HFF-Myc (cell line): ENCODE results near the gene TRIM31.
A peak's percentile ranks its signal among the peaks of the same experiment; 100 is the strongest.

Source experiments
- DNase-seq: peaks from one replicate; pipeline ENCODE4 v3.0.0-alpha.2; 2011; ENCODE audit warnings: low read depth; ENCODE audit errors: extremely low read depth
- H3K4me3 ChIP-seq: replicated peaks from 2 replicates; pipeline ENCODE4 v1.5.1; 2011; ENCODE audit warnings: low read depth, mild to moderate bottlenecking, control low read depth, low read length
- CTCF ChIP-seq: IDR thresholded peaks from 2 replicates; pipeline ENCODE4 v1.5.1; 2012; ENCODE audit warnings: mild to moderate bottlenecking, low read depth, low read length, control low read depth; ENCODE audit errors: missing control alignments

Gene TRIM31

GRCh38 chr6:30136570-30137286 is 23.8 kb upstream of the TRIM31 start:
- DNase-seq = no peak
- no peak overlapping the region for H3K4me3 ChIP-seq
- no peak for TF ChIP-seq CTCF

- TF ChIP-seq CTCF = no peak
- no peak within 1 kb of the TSS for H3K4me3 ChIP-seq
- no peak for DNase-seq
These were observed 22.9 kb upstream of the TRIM31 start, which contains the start of gene TRIM40 for GRCh38 chr6:30135757-30136156. Gene TRIM40, plus strand, starts transcription at chr6:30136140. Its CDS starts 897 bp downstream, at chr6:30137037.

GRCh38 chr6:30135147-30135546 is 22.3 kb upstream of the TRIM31 start:
- DNase-seq = no peak
- H3K4me3 ChIP-seq = no peak overlapping the region
- no peak for TF ChIP-seq CTCF

- H3K4me3 ChIP-seq = no peak overlapping the region
- TF ChIP-seq CTCF = no peak
- DNase-seq = no peak
These were observed 19.1 kb upstream of the TRIM31 start for GRCh38 chr6:30131947-30132497.

GRCh38 chr6:30130887-30131862 is 18.3 kb upstream of the TRIM31 start:
- TF ChIP-seq CTCF = peak; percentile 100
- peak; percentile 64 for DNase-seq
- H3K4me3 ChIP-seq = no peak overlapping the region

GRCh38 chr6:30130179-30130679 is 17.3 kb upstream of the TRIM31 start:
- no peak overlapping the region for H3K4me3 ChIP-seq
- no peak for DNase-seq
- TF ChIP-seq CTCF = no peak
